Stomach (tissue), 9 donors: ENCODE results near the gene RAI1. TPM values are rescaled to one million over a fixed set of nuclear protein-coding genes. Genes with fewer than 3 reads are reported as not detected.

Source experiments
- DNase-seq, 2 donors: peaks; one replicate each; pipeline versions ENCODE4 v3.0.0 to v3.0.0-alpha.2; 2013 to 2019
- H3K27ac ChIP-seq, 5 donors: fragments of 200-600 bp in 4 of 5; sonication (generic) in 4 of 5; one replicate each; pipeline ENCODE4 v1.5.1; 2013 to 2019; ENCODE audit warnings: mild to moderate bottlenecking in 1 of 5, moderate library complexity in 1 of 5
- H3K27me3 ChIP-seq, 3 donors: fragments of 200-600 bp; sonication (generic); one replicate each; pipeline ENCODE4 v1.5.1; 2017 to 2019; ENCODE audit warnings: mixed run types in 1 of 3
- H3K36me3 ChIP-seq, 4 donors: fragments of 200-600 bp; sonication (generic); 1 replicate in 3 of 4; 2 replicates in 1 of 4; pipeline ENCODE4 v1.5.1; 2016 to 2019
- H3K4me1 ChIP-seq, 4 donors: fragments of 200-600 bp; sonication (generic); one replicate each; pipeline ENCODE4 v1.5.1; 2016 to 2019
- H3K4me3 ChIP-seq, 4 donors: fragments of 200-600 bp; sonication (generic) in 3 of 4; one replicate each; pipeline ENCODE4 v1.5.1; 2016 to 2019; ENCODE audit warnings: mild to moderate bottlenecking in 1 of 4
- H3K9me3 ChIP-seq, 4 donors: fragments of 200-600 bp; sonication (generic); one replicate each; pipeline ENCODE4 v1.5.1; 2016 to 2019
- CTCF ChIP-seq, 7 experiments: fragments of 450-650 bp in 4 of 7; fragments of 200-600 bp in 3 of 7; sonication (generic) in 3 of 7; IDR thresholded peaks; one replicate each; pipeline ENCODE4 v1.5.1; 2016 to 2019; ENCODE audit warnings: antibody characterized with exemption in 7 of 7, control low read depth in 2 of 7, mild to moderate bottlenecking in 1 of 7
- EP300 ChIP-seq: sonication (generic); formaldehyde crosslinking; IDR thresholded peaks from one replicate; pipeline ENCODE4 v1.6.1; 2017; ENCODE audit warnings: antibody characterized with exemption
- POLR2A ChIP-seq, 4 donors: fragments of 450-650 bp; IDR thresholded peaks; one replicate each; pipeline ENCODE4 v1.6.1; 2016; ENCODE audit warnings: antibody characterized with exemption in 4 of 4, control low read depth in 2 of 4, mild to moderate bottlenecking in 1 of 4, moderate library complexity in 1 of 4
- POLR2AphosphoS5 ChIP-seq, 3 donors: sonication (generic); formaldehyde crosslinking; IDR thresholded peaks; one replicate each; pipeline ENCODE4 v1.6.1; 2016; ENCODE audit warnings: antibody characterized with exemption in 3 of 3
- WGBS, 5 donors: extraction: QIAGEN DNeasy Blood & Tissue Kit in 3 of 5; methylation state at CpG; one replicate each; pipeline versions ENCODE4 v1.1.5 to v1.1.7; 2013 to 2018; 5-methylcytosine and 5-hydroxymethylcytosine counted together
- intact Hi-C: fragments of 100-400 bp; cut with DNase I; formaldehyde crosslinking; loops from one replicate; pipeline ENCODE4 v1.15.1; 2023; ENCODE audit warnings: low total_unique reads
- polyA plus RNA-seq, 3 donors: library from polyadenylated mRNA; stranded (reverse); fragments of 200-250 nt; gene quantifications; one replicate each; pipeline ENCODE4 v1.2.3, GENCODE V29; 2013
- total RNA-seq, 5 donors: library from RNA; depleted of rRNA; stranded (reverse); fragments of >200 nt; gene quantifications; one replicate each; pipeline versions ENCODE4 v1.1.0 to v1.2.3, GENCODE V29; 2014 to 2016
- donor health status: healthy with polysubstance abuse.
- donor health status: Bipolar disorder and iron deficiency.
- donor health status: healthy.

The RAI1 gene
- total and polyA plus RNA-seq, 8 donors = 4.6 to 94.5 (median 28.3) TPM

DNA sequence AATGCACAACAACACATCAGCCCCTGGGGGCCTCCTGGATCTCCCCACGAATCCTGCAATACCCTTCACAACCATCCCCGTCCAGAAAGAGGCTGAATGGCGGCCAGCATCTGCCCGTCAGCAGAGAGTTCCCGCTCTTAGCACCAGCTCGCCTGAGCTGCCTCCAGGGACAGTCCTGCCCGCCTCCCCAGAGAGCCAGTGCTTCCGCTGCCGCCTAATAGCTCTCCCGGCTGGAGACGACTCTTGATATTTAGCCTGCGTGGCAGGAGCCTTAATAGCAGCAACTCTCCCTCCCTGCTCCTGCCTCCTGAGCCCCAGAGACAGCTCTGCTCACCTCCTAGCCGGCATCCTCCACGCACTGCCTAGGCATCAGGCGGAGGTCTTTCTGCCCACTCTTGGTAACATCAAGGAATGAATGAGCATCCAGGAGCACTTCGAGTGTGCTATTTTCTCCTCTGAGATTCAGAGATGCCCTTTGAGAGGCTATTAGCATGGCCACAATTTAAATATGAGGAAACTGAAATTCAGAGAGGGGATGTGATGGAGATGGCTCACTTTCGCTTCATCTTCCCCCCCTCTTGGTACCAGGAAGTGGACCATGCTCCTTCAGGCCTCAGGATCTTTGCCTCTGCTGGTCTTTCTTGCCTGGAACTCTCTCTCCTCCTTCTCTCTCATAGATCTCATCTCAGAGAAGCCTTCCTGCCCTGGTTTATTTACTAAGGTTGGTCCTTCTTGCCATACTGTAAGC is 67.9 kb downstream of the RAI1 start:
- Histone ChIP-seq H3K4me1 (peaks cover 22 to 69% (median 42%) of the 10 kb centered on the region in 4 donors), H3K4me3 (no peak overlapping the region), H3K27me3 (no peaks in the 10 kb centered on the region), H3K36me3 (peaks cover 0 to 6% (median 0%) of the 10 kb centered on the region in 4 donors), H3K27ac (peak overlapping the region in 2 of 5 donors; percentile 39 to 91), H3K9me3 (no peaks in the 10 kb centered on the region)
- intact Hi-C loops = no loop called here
- DNase-seq = peak in 1 of 2 donors; percentile 38
- WGBS, 5 donors = 76 to 89% (median 85%) methylated on average over 16 to 17 of the region's 17 CpGs
- TF ChIP-seq CTCF (IDR thresholded peaks at IDR 0.05) (no peak), POLR2A (IDR thresholded peaks at IDR 0.05) (no peak), EP300 (no peak), POLR2AphosphoS5 (IDR thresholded peaks at IDR 0.05) (no peak)

DNA sequence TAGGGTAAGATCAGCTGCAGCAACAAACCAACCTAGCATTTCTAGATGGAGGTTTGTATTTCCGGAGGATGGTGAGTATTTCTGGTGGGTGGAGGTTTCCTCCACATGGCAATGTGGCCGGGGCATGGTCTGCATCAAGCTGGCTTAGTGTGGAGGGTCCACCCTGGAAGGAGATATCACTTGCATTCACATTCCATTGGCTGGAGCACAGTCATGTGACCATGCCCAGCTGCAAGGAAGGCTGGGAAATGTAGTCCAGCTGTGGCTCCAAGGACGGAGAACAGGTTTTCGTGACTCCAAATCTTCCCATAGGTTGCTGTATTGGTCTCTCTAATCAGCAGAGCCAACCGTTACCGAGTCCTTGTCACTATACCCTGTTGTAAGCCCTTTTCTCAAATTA is 68.7 kb downstream of the RAI1 start:
- peak; percentile 48 to 89 for DNase-seq

GRCh38 chr17:17750881-17751280 is 69.6 kb downstream of the RAI1 start:
- no peak overlapping the region for H3K4me3 ChIP-seq
- WGBS, 5 donors = 34 to 48% (median 45%) methylated on average over 7 to 8 of the region's 8 CpGs

More for the DNA sequence above, 68.7 kb downstream of the RAI1 start:
- H3K4me3 ChIP-seq = no peak overlapping the region
- H3K27me3 ChIP-seq = no peaks in the 10 kb centered on the region
- H3K27ac ChIP-seq = peak overlapping the region in 2 of 5 donors; percentile 39 to 91
- intact Hi-C loops = no loop called here
- peaks cover 23 to 76% (median 44%) of the 10 kb centered on the region in 4 donors for H3K4me1 ChIP-seq
- no peaks in the 10 kb centered on the region for H3K9me3 ChIP-seq
- peaks cover 0 to 6% (median 0%) of the 10 kb centered on the region in 4 donors for H3K36me3 ChIP-seq
- TF ChIP-seq POLR2AphosphoS5 (IDR thresholded peaks at IDR 0.05) (peak in 1 of 3 donors; percentile 28), CTCF (IDR thresholded peaks at IDR 0.05) (no peak), EP300 (no peak), POLR2A (IDR thresholded peaks at IDR 0.05) (no peak)
- 56 to 65% (median 60%) methylated on average over 6 of the region's 6 CpGs for WGBS, 5 donors

More at GRCh38 chr17:17750881-17751280, 69.6 kb downstream of the RAI1 start:
- no peaks in the 10 kb centered on the region for H3K27me3 ChIP-seq
- DNase-seq = peak in 1 of 2 donors; percentile 62
- intact Hi-C loops = no loop called here
- peaks cover 26 to 79% (median 51%) of the 10 kb centered on the region in 4 donors for H3K4me1 ChIP-seq
- H3K36me3 ChIP-seq = peaks cover 0 to 5% (median 0%) of the 10 kb centered on the region in 4 donors
- TF ChIP-seq POLR2A (IDR thresholded peaks at IDR 0.05) (no peak), POLR2AphosphoS5 (IDR thresholded peaks at IDR 0.05) (no peak), EP300 (no peak), CTCF (IDR thresholded peaks at IDR 0.05) (no peak)
- no peaks in the 10 kb centered on the region for H3K9me3 ChIP-seq
- H3K27ac ChIP-seq = peak overlapping the region; percentile 82 to 91 (median 84)
